SK-N-SH treated with all-trans-retinoic acid at 6 μM for 48 hours (cell line): ENCODE results near the gene KLHL21.

Experiments
- ATAC-seq: fragments of 200-7000 bp; cut with Tn5 transposase; 3 replicates; pipeline ENCODE4 v1.9.1; 2020; ENCODE audit warnings: mild to moderate bottlenecking, moderate library complexity
- ARNTL ChIP-seq: fragments of 450-650 bp; formaldehyde crosslinking; IDR thresholded peaks from 2 replicates; pipeline ENCODE4 v1.5.0; 2020; ENCODE audit warnings: low read depth, mild to moderate bottlenecking, moderate library complexity, borderline replicate concordance
- BACH2 ChIP-seq: fragments of 250-450 bp; sonication (Bioruptor Pico); IDR thresholded peaks from 2 replicates; pipeline ENCODE4 v1.9.0; 2021; ENCODE audit warnings: mild to moderate bottlenecking, borderline replicate concordance
- GLIS3 ChIP-seq: fragments of 250-450 bp; sonication (Bioruptor Pico); IDR thresholded peaks from 2 replicates; pipeline ENCODE4 v1.5.0; 2020; ENCODE audit warnings: mild to moderate bottlenecking, moderate library complexity
- ISL1 ChIP-seq: fragments of 250-450 bp; sonication (Bioruptor Pico); IDR thresholded peaks from 2 replicates; pipeline ENCODE4 v2.1.2; 2022; ENCODE audit warnings: mild to moderate bottlenecking, moderate library complexity
- OSR1 ChIP-seq: fragments of 250-450 bp; sonication (Bioruptor Pico); IDR thresholded peaks from 2 replicates; pipeline ENCODE4 v1.8.0; 2022; ENCODE audit warnings: moderate library complexity, mild to moderate bottlenecking, inconsistent platforms
- PPARA ChIP-seq: fragments of 250-450 bp; sonication (Bioruptor Pico); IDR thresholded peaks from 2 replicates; pipeline ENCODE4 v1.5.0; 2020; ENCODE audit warnings: mild to moderate bottlenecking, borderline replicate concordance
- RARB ChIP-seq: fragments of 250-450 bp; sonication (Bioruptor Pico); IDR thresholded peaks from 2 replicates; pipeline ENCODE4 v1.8.0; 2021; ENCODE audit warnings: mild to moderate bottlenecking, moderate library complexity
- SNAI2 ChIP-seq: fragments of 250-450 bp; sonication (Bioruptor Pico); IDR thresholded peaks from 2 replicates; pipeline ENCODE4 v1.5.0; 2020; ENCODE audit warnings: mild to moderate bottlenecking, moderate library complexity
- TCF4 ChIP-seq: fragments of 250-450 bp; sonication (Bioruptor Pico); IDR thresholded peaks from 2 replicates; pipeline ENCODE4 v1.8.0; 2021; ENCODE audit warnings: mild to moderate bottlenecking, moderate library complexity, borderline replicate concordance
- TOX ChIP-seq: fragments of 250-450 bp; sonication (Bioruptor Pico); IDR thresholded peaks from 2 replicates; pipeline ENCODE4 v1.8.0; 2021; ENCODE audit warnings: mild to moderate bottlenecking, moderate library complexity, borderline replicate concordance
- ZFP3 ChIP-seq: fragments of 250-450 bp; sonication (Bioruptor Pico); IDR thresholded peaks from 2 replicates; pipeline ENCODE4 v1.5.0; 2020; ENCODE audit warnings: mild to moderate bottlenecking, moderate library complexity
- ZFP30 ChIP-seq: fragments of 450-650 bp; formaldehyde crosslinking; IDR thresholded peaks from 2 replicates; pipeline ENCODE4 v1.5.0; 2022; ENCODE audit warnings: mild to moderate bottlenecking, moderate library complexity
- ZNF565 ChIP-seq: fragments of 450-650 bp; formaldehyde crosslinking; conservative IDR thresholded peaks from 2 replicates; pipeline ENCODE4 v1.5.0; 2020; ENCODE audit warnings: low read depth, mild to moderate bottlenecking, moderate library complexity
- ZNF70 ChIP-seq: fragments of 450-650 bp; formaldehyde crosslinking; IDR thresholded peaks from 2 replicates; pipeline ENCODE4 v1.5.0; 2020; ENCODE audit warnings: mild to moderate bottlenecking, moderate library complexity
- TF ChIP-seq, protein P1 (sequence below): fragments of 250-450 bp; sonication (Bioruptor Pico); IDR thresholded peaks from 2 replicates; pipeline ENCODE4 v1.5.1; 2020; ENCODE audit warnings: low read depth, mild to moderate bottlenecking, moderate library complexity
- TF ChIP-seq, protein P2 (sequence below): fragments of 250-450 bp; sonication (Bioruptor Pico); IDR thresholded peaks from 2 replicates; pipeline ENCODE4 v1.5.0; 2020; ENCODE audit warnings: mild to moderate bottlenecking, moderate library complexity
- TF ChIP-seq, protein P3 (sequence below): fragments of 250-450 bp; sonication (Bioruptor Pico); IDR thresholded peaks from 2 replicates; pipeline ENCODE4 v1.5.1; 2021; ENCODE audit warnings: mild to moderate bottlenecking, moderate library complexity

Gene KLHL21

DNA sequence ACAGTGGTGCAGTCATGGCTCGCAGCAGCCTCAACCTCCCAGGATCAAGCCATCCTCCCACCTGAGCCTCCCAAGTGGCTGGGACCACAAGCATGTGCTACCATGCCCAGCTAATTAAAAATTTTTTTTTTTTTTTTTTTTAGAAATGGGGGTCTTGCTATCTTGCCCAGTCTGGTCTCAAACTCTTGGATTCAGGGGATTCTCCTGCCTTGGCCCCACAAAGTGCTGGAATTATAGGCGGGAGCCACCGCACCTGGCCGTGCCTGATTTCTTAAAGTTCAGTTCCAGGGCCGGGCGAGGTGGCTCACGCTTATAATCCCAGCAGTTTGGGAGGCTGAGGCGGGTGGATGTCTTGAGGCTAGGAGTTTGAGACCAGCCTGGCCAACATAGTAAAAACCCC is 28.4 kb upstream of the KLHL21 start:
- ATAC-seq = no peak
- TF ChIP-seq, protein P1, sequence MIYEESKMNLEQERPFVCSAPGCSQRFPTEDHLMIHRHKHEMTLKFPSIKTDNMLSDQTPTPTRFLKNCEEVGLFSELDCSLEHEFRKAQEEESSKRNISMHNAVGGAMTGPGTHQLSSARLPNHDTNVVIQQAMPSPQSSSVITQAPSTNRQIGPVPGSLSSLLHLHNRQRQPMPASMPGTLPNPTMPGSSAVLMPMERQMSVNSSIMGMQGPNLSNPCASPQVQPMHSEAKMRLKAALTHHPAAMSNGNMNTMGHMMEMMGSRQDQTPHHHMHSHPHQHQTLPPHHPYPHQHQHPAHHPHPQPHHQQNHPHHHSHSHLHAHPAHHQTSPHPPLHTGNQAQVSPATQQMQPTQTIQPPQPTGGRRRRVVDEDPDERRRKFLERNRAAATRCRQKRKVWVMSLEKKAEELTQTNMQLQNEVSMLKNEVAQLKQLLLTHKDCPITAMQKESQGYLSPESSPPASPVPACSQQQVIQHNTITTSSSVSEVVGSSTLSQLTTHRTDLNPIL (CRISPR knock-in tag) = no peak
- TF ChIP-seq BACH2 (CRISPR knock-in tag) = no peak
- no peak for TF ChIP-seq ZFP3 (CRISPR knock-in tag)

DNA sequence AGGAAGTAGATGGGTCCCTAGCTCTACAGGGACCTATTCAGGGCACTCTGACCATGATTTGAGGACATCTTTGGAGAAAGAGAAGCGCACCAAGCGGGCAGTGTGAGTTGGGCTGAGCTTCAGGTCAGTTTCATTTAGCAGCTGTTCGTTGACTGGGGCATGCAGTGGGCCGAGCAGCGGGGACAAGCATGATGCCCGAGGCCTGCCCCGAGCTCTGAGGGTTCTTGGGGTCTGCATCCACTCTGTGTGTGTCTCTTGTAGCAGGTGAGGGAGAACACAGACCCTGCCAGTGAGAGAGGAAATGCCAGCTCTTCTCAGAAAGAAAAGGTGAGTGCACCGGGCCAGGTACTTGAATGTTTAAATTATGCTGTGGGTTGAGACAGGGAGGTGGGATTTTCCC is 27.4 kb upstream of the KLHL21 start:
- TF ChIP-seq ZFP3 (CRISPR knock-in tag) = no peak
- TF ChIP-seq, protein P2, sequence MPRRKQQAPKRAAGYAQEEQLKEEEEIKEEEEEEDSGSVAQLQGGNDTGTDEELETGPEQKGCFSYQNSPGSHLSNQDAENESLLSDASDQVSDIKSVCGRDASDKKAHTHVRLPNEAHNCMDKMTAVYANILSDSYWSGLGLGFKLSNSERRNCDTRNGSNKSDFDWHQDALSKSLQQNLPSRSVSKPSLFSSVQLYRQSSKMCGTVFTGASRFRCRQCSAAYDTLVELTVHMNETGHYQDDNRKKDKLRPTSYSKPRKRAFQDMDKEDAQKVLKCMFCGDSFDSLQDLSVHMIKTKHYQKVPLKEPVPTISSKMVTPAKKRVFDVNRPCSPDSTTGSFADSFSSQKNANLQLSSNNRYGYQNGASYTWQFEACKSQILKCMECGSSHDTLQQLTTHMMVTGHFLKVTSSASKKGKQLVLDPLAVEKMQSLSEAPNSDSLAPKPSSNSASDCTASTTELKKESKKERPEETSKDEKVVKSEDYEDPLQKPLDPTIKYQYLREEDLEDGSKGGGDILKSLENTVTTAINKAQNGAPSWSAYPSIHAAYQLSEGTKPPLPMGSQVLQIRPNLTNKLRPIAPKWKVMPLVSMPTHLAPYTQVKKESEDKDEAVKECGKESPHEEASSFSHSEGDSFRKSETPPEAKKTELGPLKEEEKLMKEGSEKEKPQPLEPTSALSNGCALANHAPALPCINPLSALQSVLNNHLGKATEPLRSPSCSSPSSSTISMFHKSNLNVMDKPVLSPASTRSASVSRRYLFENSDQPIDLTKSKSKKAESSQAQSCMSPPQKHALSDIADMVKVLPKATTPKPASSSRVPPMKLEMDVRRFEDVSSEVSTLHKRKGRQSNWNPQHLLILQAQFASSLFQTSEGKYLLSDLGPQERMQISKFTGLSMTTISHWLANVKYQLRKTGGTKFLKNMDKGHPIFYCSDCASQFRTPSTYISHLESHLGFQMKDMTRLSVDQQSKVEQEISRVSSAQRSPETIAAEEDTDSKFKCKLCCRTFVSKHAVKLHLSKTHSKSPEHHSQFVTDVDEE (CRISPR knock-in tag) = no peak
- TF ChIP-seq, all 23 proteins: peak for 0
- no peak for ATAC-seq

DNA sequence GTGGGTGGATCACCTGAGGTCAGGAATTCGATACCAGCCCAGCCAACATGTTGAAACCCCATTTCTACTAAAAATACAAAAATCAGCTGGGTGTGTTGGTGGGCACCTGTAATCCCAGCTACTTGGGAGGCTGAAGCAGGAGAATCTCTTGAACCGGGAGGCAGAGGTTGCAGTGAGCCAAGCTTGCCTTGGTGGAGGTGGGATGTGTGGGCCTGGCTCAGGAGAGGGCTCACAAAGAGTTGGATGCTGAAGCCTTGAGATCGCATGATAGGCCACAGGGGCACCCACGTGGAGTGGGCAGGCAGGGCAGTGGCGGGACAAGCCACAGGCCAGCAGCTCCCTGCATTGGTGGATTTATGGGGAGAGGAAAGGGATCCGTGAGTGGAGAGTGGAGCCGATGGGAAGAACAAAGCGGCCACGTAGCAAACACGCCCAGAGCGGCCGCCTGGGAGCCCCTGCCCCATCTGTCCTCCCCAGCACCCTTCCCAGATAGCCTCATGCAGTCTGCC is 26.4 kb upstream of the KLHL21 start:
- TF ChIP-seq ISL1 (CRISPR knock-in tag) = no peak
- TF ChIP-seq RARB (CRISPR knock-in tag) = no peak
- TF ChIP-seq, protein P1 (CRISPR knock-in tag) = no peak
- TF ChIP-seq OSR1 = no peak
- TF ChIP-seq, protein P3, sequence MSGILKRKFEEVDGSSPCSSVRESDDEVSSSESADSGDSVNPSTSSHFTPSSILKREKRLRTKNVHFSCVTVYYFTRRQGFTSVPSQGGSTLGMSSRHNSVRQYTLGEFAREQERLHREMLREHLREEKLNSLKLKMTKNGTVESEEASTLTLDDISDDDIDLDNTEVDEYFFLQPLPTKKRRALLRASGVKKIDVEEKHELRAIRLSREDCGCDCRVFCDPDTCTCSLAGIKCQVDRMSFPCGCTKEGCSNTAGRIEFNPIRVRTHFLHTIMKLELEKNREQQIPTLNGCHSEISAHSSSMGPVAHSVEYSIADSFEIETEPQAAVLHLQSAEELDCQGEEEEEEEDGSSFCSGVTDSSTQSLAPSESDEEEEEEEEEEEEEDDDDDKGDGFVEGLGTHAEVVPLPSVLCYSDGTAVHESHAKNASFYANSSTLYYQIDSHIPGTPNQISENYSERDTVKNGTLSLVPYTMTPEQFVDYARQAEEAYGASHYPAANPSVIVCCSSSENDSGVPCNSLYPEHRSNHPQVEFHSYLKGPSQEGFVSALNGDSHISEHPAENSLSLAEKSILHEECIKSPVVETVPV (CRISPR knock-in tag) = no peak
- no peak for ATAC-seq

DNA sequence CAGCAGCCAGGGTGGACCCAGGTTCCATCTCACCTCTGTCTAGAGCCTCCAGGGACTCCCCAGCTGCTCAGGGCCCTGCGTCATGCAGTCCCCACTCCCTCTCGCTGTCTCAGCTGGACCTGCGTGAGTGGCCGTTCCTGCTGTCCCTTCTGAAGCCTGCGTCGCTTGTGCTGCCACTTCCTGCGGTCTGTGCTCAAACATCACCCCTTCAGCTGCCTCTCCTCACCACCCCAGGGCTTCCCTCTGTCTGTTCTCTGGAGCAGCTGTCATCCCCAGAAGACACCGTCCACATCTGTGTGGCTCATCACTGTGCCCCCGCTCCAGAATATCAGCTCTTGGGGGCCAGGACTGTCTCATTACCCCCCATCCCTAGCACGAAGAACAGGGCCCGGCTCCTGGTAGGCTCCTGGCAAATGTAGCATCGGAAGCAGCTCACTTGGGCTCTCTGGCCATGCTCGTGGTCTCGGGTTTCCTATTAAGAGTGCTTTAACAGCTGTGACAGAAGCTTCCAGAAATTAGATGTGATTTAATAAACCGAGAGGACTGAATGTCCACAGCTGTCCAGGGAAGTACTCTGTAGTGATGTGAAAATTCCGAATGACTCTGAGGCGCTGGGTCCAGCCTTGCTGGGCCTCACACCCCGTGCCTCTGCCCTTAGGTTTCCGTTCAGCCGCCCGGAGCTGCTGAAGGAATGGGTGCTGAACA is 25.3 kb upstream of the KLHL21 start:
- ATAC-seq = no peak
- no peak for TF ChIP-seq ZNF70 (CRISPR knock-in tag)
- TF ChIP-seq GLIS3 (CRISPR knock-in tag) = no peak
- no peak for TF ChIP-seq BACH2 (CRISPR knock-in tag)
- no peak for TF ChIP-seq ZFP30 (CRISPR knock-in tag)
- no peak for TF ChIP-seq PPARA (CRISPR knock-in tag)
- TF ChIP-seq TCF4 (CRISPR knock-in tag) = no peak
- TF ChIP-seq ISL1 (CRISPR knock-in tag) = no peak
- TF ChIP-seq ZNF565 (CRISPR knock-in tag) = no peak
- no peak for TF ChIP-seq SNAI2 (CRISPR knock-in tag)
- TF ChIP-seq, all 23 proteins: peak for 0

DNA sequence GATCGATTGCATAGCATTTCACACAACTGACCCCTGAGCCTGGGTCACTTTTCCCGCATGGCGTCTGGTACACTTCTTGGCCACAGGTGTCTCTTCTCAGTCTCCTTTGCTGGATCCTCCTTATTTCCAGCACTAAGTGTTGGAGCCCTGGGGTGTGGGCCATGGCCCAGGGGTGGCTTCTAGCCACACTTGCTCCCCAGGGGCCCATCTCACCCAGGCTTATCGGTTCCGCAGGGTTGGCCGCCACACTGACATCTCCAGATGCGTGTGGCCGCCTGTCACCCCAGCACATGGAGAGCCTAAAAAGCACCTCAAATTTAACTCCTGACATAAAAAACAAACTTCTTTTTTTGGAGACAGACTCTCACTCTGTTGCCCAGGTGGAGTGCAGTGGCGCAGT is 24.4 kb upstream of the KLHL21 start:
- ATAC-seq = no peak

More for the DNA sequence above, 24.4 kb upstream of the KLHL21 start:
- TF ChIP-seq ZNF565 (CRISPR knock-in tag) = no peak
- TF ChIP-seq RARB (CRISPR knock-in tag) = no peak
- TF ChIP-seq, protein P1 (CRISPR knock-in tag) = no peak
- no peak for TF ChIP-seq BACH2 (CRISPR knock-in tag)
- no peak for TF ChIP-seq ZNF70 (CRISPR knock-in tag)
- TF ChIP-seq ZFP3 (CRISPR knock-in tag) = no peak
- TF ChIP-seq, protein P2 (CRISPR knock-in tag) = no peak
- TF ChIP-seq TOX (CRISPR knock-in tag) = no peak
- TF ChIP-seq ARNTL (CRISPR knock-in tag) = no peak
- TF ChIP-seq GLIS3 (CRISPR knock-in tag) = no peak
- no peak for TF ChIP-seq PPARA (CRISPR knock-in tag)
- TF ChIP-seq, protein P3 (CRISPR knock-in tag) = no peak
